Ishikawa (cell line): ENCODE measurements around the gene ACTMAP.

Experiments
- CEBPB ChIP-seq: IDR thresholded peaks from 2 replicates; pipeline ENCODE4 v1.6.1; 2012
- CREB1 ChIP-seq: IDR thresholded peaks from 2 replicates; pipeline ENCODE4 v1.6.1; 2012; ENCODE audit warnings: low read depth
- EGR1 ChIP-seq: IDR thresholded peaks from 2 replicates; pipeline ENCODE4 v1.6.1; 2012
- EP300 ChIP-seq: IDR thresholded peaks from 2 replicates; pipeline ENCODE4 v1.6.1; 2012; ENCODE audit warnings: borderline replicate concordance
- FOXM1 ChIP-seq: IDR thresholded peaks from 2 replicates; pipeline ENCODE4 v1.6.1; 2012; ENCODE audit warnings: low read depth, borderline replicate concordance
- MAX ChIP-seq: IDR thresholded peaks from 2 replicates; pipeline ENCODE4 v1.6.1; 2012
- RAD21 ChIP-seq: IDR thresholded peaks from 2 replicates; pipeline ENCODE4 v1.6.1; 2012; ENCODE audit warnings: low read depth
- REST ChIP-seq: IDR thresholded peaks from 2 replicates; pipeline ENCODE4 v1.6.1; 2012; ENCODE audit warnings: low read depth, mild to moderate bottlenecking
- TAF1 ChIP-seq: IDR thresholded peaks from 2 replicates; pipeline ENCODE4 v1.6.1; 2012; ENCODE audit warnings: low read depth, mild to moderate bottlenecking
- TCF12 ChIP-seq: IDR thresholded peaks from 2 replicates; pipeline ENCODE4 v1.6.1; 2012; ENCODE audit warnings: low read depth
- TEAD4 ChIP-seq: IDR thresholded peaks from 2 replicates; pipeline ENCODE4 v1.6.1; 2012
- USF1 ChIP-seq: IDR thresholded peaks from 2 replicates; pipeline ENCODE4 v1.6.1; 2012
- YY1 ChIP-seq: IDR thresholded peaks from 2 replicates; pipeline ENCODE4 v1.6.1; 2012; ENCODE audit warnings: low read depth
- ZBTB7A ChIP-seq: IDR thresholded peaks from 2 replicates; pipeline ENCODE4 v1.6.1; 2012; ENCODE audit warnings: low read depth

GRCh38 chr19:40797166-40797962, 47.1 kb upstream of the ACTMAP start:
- TF ChIP-seq REST (no peak), TEAD4 (no peak), YY1 (no peak), TAF1 (no peak), EP300 (no peak), CREB1 (no peak), CEBPB (no peak), TCF12 (no peak), MAX (no peak), RAD21 (no peak), ZBTB7A (no peak), FOXM1 (no peak), USF1 (no peak), EGR1 (no peak)
